ENCODE measurements around the gene KLHDC1. TPM values are rescaled to one million over a fixed set of nuclear protein-coding genes. Genes with fewer than 3 reads are reported as not detected.
"Not testable (repeated sequence)": the region's sequence is repeated elsewhere in the genome, so short reads cannot be mapped to it uniquely, and the experiment has no call there.

Gene KLHDC1
- total RNA-seq, 3 donors from 2014 or later = 7.8 to 13.5 (median 11.8) TPM

GRCh38 chr14:49768301-49769121 is 75.6 kb downstream of the KLHDC1 start:
- Histone ChIP-seq H3K36me3 (no peaks in the 10 kb centered on the region), H3K9me3 (no peaks in the 10 kb centered on the region), H3K27ac (peak overlapping the region; percentile 93 to 98), H3K27me3 (no peaks in the 10 kb centered on the region), H3K4me3 (peak overlapping the region; percentile 81 to 98 (median 97)), H3K4me1 (no peaks in the 10 kb centered on the region)
- intact Hi-C loops (cut with DNase I; ENCODE audit: low total_unique reads) = loop anchor here (5.0 kb wide), 1 partner anchor 146 kb away; the partner anchor contains the start of genes MGAT2 and RPL36AL
- TF ChIP-seq POLR2AphosphoS5 (IDR thresholded peaks at IDR 0.05) (peak in 1 of 3 donors; percentile 18), POLR2A (IDR thresholded peaks at IDR 0.05) (no peak), CTCF (IDR thresholded peaks at IDR 0.05) (no peak)
- DNase-seq (ENCODE audit: low spot score in 2 of 2) = peak; percentile 50 to 57

- Histone ChIP-seq H3K36me3 (no peaks in the 10 kb centered on the region), H3K4me1 (no peaks in the 10 kb centered on the region), H3K27ac (peak overlapping the region; percentile 93 to 98), H3K27me3 (no peaks in the 10 kb centered on the region), H3K4me3 (peak overlapping the region; percentile 81 to 98 (median 97)), H3K9me3 (no peaks in the 10 kb centered on the region)
- no peak for DNase-seq (ENCODE audit: low spot score in 2 of 2)
- TF ChIP-seq POLR2A (IDR thresholded peaks at IDR 0.05) = no peak
- TF ChIP-seq CTCF (IDR thresholded peaks at IDR 0.05) = no peak
- TF ChIP-seq POLR2AphosphoS5 (IDR thresholded peaks at IDR 0.05) = no peak
- intact Hi-C loops (cut with DNase I; ENCODE audit: low total_unique reads) = loop anchor here (5.0 kb wide), 1 partner anchor 147 kb away; the partner anchor contains the start of genes MGAT2 and RPL36AL
These were observed 76.3 kb downstream of the KLHDC1 start for GRCh38 chr14:49769171-49769570.

- no peak for DNase-seq (ENCODE audit: low spot score in 2 of 2)
- TF ChIP-seq POLR2A (IDR thresholded peaks at IDR 0.05) (no peak), CTCF (IDR thresholded peaks at IDR 0.05) (no peak), POLR2AphosphoS5 (IDR thresholded peaks at IDR 0.05) (no peak)
- intact Hi-C loops (cut with DNase I; ENCODE audit: low total_unique reads) = loop anchor here (5.0 kb wide), 1 partner anchor 147 kb away; the partner anchor contains the start of genes MGAT2 and RPL36AL
- H3K36me3 ChIP-seq = no peaks in the 10 kb centered on the region
- no peaks in the 10 kb centered on the region for H3K9me3 ChIP-seq
- peak overlapping the region; percentile 81 to 98 (median 97) for H3K4me3 ChIP-seq
- peak overlapping the region; percentile 93 to 98 for H3K27ac ChIP-seq
- H3K4me1 ChIP-seq = no peaks in the 10 kb centered on the region
- no peaks in the 10 kb centered on the region for H3K27me3 ChIP-seq
These were observed 76.8 kb downstream of the KLHDC1 start for GRCh38 chr14:49769581-49770211.

GRCh38 chr14:49770212-49770817 is 77.4 kb downstream of the KLHDC1 start:
- no peak for DNase-seq (ENCODE audit: low spot score in 2 of 2)
- intact Hi-C loops (cut with DNase I; ENCODE audit: low total_unique reads) = no loop called here
- TF ChIP-seq CTCF (IDR thresholded peaks at IDR 0.05) (no peak), POLR2AphosphoS5 (IDR thresholded peaks at IDR 0.05) (no peak), POLR2A (IDR thresholded peaks at IDR 0.05) (no peak)

GRCh38 chr14:49771691-49772090 is 78.8 kb downstream of the KLHDC1 start:
- H3K36me3 ChIP-seq; H3K27ac ChIP-seq; H3K4me1 ChIP-seq; H3K27me3 ChIP-seq; DNase-seq (ENCODE audit: low spot score in 2 of 2); H3K4me3 ChIP-seq; H3K9me3 ChIP-seq; intact Hi-C loops (cut with DNase I; ENCODE audit: low total_unique reads): not testable (repeated sequence)

More at GRCh38 chr14:49770212-49770817, 77.4 kb downstream of the KLHDC1 start:
- no peaks in the 10 kb centered on the region for H3K9me3 ChIP-seq
- peak overlapping the region in 2 of 3 donors; percentile 81 to 97 for H3K4me3 ChIP-seq
- H3K27ac ChIP-seq = peak overlapping the region; percentile 78 to 98
- no peaks in the 10 kb centered on the region for H3K27me3 ChIP-seq
- no peaks in the 10 kb centered on the region for H3K4me1 ChIP-seq
- no peaks in the 10 kb centered on the region for H3K36me3 ChIP-seq
